LoVo (cell line): Measurements from ENCODE around the gene SPRYD7.
A peak's percentile ranks its signal among the peaks of the same experiment; 100 is the strongest.
"Not testable (repeated sequence)": the region's sequence is repeated elsewhere in the genome, so short reads cannot be mapped to it uniquely, and the experiment has no call there.

Experiments used
- DNase-seq: peaks from one replicate; pipeline ENCODE4 v3.0.0-alpha.2; 2016; ENCODE audit warnings: low spot score

Gene SPRYD7

GRCh38 chr13:49936075-49936967, at the start of gene SPRYD7:
Gene SPRYD7 (minus strand): TSS chr13:49936340. CDS start chr13:49936235, 105 bp downstream.
- peak; percentile 98 for DNase-seq

- no peak for DNase-seq
Measured at GRCh38 chr13:49985129-49985528, 49.0 kb upstream of the SPRYD7 start.

- no peak for DNase-seq
Measured at GRCh38 chr13:49980266-49980665, 44.1 kb upstream of the SPRYD7 start.

- DNase-seq: no peak
Measured at GRCh38 chr13:49977992-49978391, 41.9 kb upstream of the SPRYD7 start.

GRCh38 chr13:49976314-49977258, 40.4 kb upstream of the SPRYD7 start:
- peak; percentile 71 for DNase-seq

- no peak for DNase-seq
Measured at GRCh38 chr13:49975826-49976225, 39.7 kb upstream of the SPRYD7 start.

GRCh38 chr13:49972709-49973108, 36.6 kb upstream of the SPRYD7 start:
- no peak for DNase-seq

- no peak for DNase-seq
Measured at GRCh38 chr13:49967456-49967855, 31.3 kb upstream of the SPRYD7 start.

GRCh38 chr13:49958321-49958720, 22.2 kb upstream of the SPRYD7 start:
- DNase-seq: no peak

- no peak for DNase-seq
Measured at GRCh38 chr13:49956131-49956530, 20.0 kb upstream of the SPRYD7 start.

- peak; percentile 6 for DNase-seq
Measured at GRCh38 chr13:49954674-49955455, 18.7 kb upstream of the SPRYD7 start.

- no peak for DNase-seq
Measured at GRCh38 chr13:49953560-49953959, 17.4 kb upstream of the SPRYD7 start.

- no peak for DNase-seq
Measured at GRCh38 chr13:49951754-49952535, 15.8 kb upstream of the SPRYD7 start.

GRCh38 chr13:49948777-49949270, 12.7 kb upstream of the SPRYD7 start:
- DNase-seq: not testable (repeated sequence)

- DNase-seq: no peak
Measured at GRCh38 chr13:49939321-49939720, 3.2 kb upstream of the SPRYD7 start.

- DNase-seq: peak; percentile 42
Measured at GRCh38 chr13:49938921-49939320, 2.8 kb upstream of the SPRYD7 start.

- DNase-seq: no peak
Measured at GRCh38 chr13:49938314-49938713, 2.2 kb upstream of the SPRYD7 start.

- no peak for DNase-seq
Measured at GRCh38 chr13:49936968-49937273, 781 bp upstream of the SPRYD7 start.

GRCh38 chr13:49935171-49936074, 717 bp downstream of the SPRYD7 start:
- DNase-seq: peak; percentile 52

- DNase-seq: no peak
Measured at GRCh38 chr13:49933511-49933910, 2.6 kb downstream of the SPRYD7 start.
